Breast epithelium (tissue), 4 donors: ENCODE data around the gene MROH7. TPM values are rescaled to one million over a fixed set of nuclear protein-coding genes. Genes with fewer than 3 reads are reported as not detected.

ENCODE experiments used
- DNase-seq, 2 donors: peaks; one replicate each; pipeline ENCODE4 v3.0.0-alpha.2; 2019; ENCODE audit warnings: low spot score in 2 of 2
- H3K27ac ChIP-seq, 2 donors: fragments of 200-600 bp; sonication (generic) in 1 of 2; one replicate each; pipeline ENCODE4 v1.5.1; 2016 to 2019; ENCODE audit warnings: mild to moderate bottlenecking in 1 of 2
- H3K27me3 ChIP-seq, 2 donors: fragments of 200-600 bp; sonication (generic) in 1 of 2; one replicate each; pipeline versions ENCODE4 v1.5.1 to v1.6.0; 2017 to 2019; ENCODE audit warnings: control low read depth in 1 of 2, mild to moderate bottlenecking in 1 of 2
- H3K36me3 ChIP-seq: fragments of 200-600 bp; one replicate; pipeline ENCODE4 v1.5.1; 2019
- H3K4me1 ChIP-seq, 2 donors: fragments of 200-600 bp; sonication (generic); one replicate each; pipeline ENCODE4 v1.5.1; 2016 to 2019; ENCODE audit warnings: control low read depth in 1 of 2
- H3K4me3 ChIP-seq, 3 donors: fragments of 200-600 bp; sonication (generic); 1 replicate in 2 of 3; 2 replicates in 1 of 3; pipeline ENCODE4 v1.5.1; 2016 to 2019; ENCODE audit warnings: mild to moderate bottlenecking in 3 of 3, moderate library complexity in 2 of 3
- H3K9me3 ChIP-seq, 2 donors: fragments of 200-600 bp; sonication (generic) in 1 of 2; one replicate each; pipeline ENCODE4 v1.5.1; 2016 to 2019; ENCODE audit warnings: control low read depth in 1 of 2
- POLR2A ChIP-seq: fragments of 450-650 bp; IDR thresholded peaks from one replicate; pipeline ENCODE4 v1.6.1; 2016; ENCODE audit warnings: antibody characterized with exemption, mild to moderate bottlenecking, moderate library complexity
- POLR2AphosphoS5 ChIP-seq, 3 donors: sonication (generic); formaldehyde crosslinking; IDR thresholded peaks; one replicate each; pipeline ENCODE4 v1.6.1; 2017; ENCODE audit warnings: antibody characterized with exemption in 3 of 3
- intact Hi-C: fragments of 100-400 bp; cut with DNase I; formaldehyde crosslinking; loops from one replicate; pipeline ENCODE4 v1.15.1; 2023; ENCODE audit warnings: low total_unique reads
- total RNA-seq, 3 donors: library from RNA; depleted of rRNA; stranded (reverse); fragments of >200 nt; gene quantifications; one replicate each; pipeline ENCODE4 v1.1.0, GENCODE V29; 2016
- TF ChIP-seq, protein P1 (sequence below), 3 donors: fragments of 450-650 bp; IDR thresholded peaks; one replicate each; pipeline ENCODE4 v1.5.1; 2016 to 2017; ENCODE audit warnings: antibody characterized with exemption in 3 of 3, mild to moderate bottlenecking in 3 of 3, moderate library complexity in 3 of 3

The MROH7 gene
- total RNA-seq, 3 donors from 2014 or later: 0.66 to 5.3 (median 0.80) TPM

DNA sequence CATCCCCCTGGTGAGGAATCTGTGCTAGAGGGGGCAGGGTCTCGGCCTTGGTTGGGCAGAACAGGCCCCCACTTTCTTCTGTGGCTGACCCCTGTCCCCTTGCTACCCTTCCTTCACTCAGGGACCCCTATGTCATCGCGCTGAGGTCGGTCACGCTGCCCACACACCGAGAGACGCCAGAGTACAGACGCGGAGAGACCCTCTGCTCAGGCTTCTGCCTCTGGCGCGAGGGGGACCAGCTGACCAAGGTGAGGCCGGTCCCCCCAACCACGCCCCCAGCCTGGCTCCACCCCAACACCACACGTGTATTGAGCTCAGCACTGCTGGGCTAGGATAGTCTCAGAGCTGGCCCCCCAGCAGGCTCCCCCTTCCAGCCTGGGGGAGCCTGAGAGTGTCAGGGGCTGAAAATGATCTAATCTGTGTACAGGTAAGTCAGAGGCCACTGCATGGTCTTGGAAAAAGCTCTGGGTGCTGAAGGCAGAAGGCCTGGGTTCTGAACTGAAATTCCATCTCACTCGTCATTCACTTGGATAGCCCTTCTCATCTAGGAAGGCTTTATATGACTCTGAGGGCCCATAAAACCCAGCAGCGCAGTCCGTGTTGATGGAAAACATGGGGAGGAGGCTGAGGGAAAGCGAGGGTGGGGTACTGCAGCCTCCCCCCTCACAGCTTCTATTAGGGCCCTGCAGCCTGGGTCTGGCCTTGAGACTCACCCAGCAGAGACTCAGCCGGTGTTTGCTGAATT is 33.6 kb upstream of the MROH7 start:
- no peak for DNase-seq
- no peak overlapping the region for H3K27ac ChIP-seq
- H3K9me3 ChIP-seq: no peaks in the 10 kb centered on the region
- no peaks in the 10 kb centered on the region for H3K27me3 ChIP-seq
- no peaks in the 10 kb centered on the region for H3K36me3 ChIP-seq
- no peaks in the 10 kb centered on the region for H3K4me1 ChIP-seq
- intact Hi-C loops: no loop called here
- no peak for TF ChIP-seq POLR2A
- H3K4me3 ChIP-seq: no peak overlapping the region

DNA sequence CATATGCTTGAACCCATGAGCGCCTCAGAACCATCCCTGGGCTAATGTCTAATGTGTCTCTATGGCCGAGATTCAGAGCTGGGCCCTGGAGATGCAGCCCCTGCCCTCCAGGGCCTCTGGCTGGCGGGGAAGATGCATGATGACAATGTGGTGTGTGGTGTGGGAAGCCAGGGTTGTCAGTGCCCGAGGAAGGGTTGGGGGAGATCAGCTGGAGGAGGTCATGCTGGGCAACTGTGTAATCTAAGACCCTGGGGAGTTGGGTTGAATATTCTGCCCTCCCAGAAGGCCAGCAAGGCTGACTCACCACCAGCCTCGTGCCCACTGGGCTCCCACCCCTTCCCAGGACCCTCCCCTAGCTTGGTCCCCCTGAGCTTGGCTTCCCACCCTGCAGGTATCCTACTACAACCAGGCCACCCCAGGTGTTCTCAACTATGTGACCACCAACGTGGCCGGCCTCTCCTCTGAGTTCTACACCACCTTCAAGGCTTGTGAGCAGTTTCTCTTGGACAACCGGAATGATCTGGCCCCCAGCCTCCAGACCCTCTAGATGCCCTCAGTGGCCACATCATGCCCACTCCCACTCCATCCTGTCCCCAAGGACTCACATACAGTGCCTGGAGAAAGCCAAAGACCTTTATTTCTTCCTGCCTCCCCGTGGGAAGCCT is 32.9 kb upstream of the MROH7 start:
- H3K9me3 ChIP-seq: no peaks in the 10 kb centered on the region
- no peaks in the 10 kb centered on the region for H3K4me1 ChIP-seq
- no peak for DNase-seq
- intact Hi-C loops: no loop called here
- H3K36me3 ChIP-seq: no peaks in the 10 kb centered on the region
- H3K27me3 ChIP-seq: no peaks in the 10 kb centered on the region
- no peak overlapping the region for H3K4me3 ChIP-seq
- TF ChIP-seq, protein P1, sequence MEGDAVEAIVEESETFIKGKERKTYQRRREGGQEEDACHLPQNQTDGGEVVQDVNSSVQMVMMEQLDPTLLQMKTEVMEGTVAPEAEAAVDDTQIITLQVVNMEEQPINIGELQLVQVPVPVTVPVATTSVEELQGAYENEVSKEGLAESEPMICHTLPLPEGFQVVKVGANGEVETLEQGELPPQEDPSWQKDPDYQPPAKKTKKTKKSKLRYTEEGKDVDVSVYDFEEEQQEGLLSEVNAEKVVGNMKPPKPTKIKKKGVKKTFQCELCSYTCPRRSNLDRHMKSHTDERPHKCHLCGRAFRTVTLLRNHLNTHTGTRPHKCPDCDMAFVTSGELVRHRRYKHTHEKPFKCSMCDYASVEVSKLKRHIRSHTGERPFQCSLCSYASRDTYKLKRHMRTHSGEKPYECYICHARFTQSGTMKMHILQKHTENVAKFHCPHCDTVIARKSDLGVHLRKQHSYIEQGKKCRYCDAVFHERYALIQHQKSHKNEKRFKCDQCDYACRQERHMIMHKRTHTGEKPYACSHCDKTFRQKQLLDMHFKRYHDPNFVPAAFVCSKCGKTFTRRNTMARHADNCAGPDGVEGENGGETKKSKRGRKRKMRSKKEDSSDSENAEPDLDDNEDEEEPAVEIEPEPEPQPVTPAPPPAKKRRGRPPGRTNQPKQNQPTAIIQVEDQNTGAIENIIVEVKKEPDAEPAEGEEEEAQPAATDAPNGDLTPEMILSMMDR (IDR thresholded peaks at IDR 0.05): no peak
- no peak for TF ChIP-seq POLR2A
- TF ChIP-seq POLR2AphosphoS5 (IDR thresholded peaks at IDR 0.05): no peak
- no peak overlapping the region for H3K27ac ChIP-seq

DNA sequence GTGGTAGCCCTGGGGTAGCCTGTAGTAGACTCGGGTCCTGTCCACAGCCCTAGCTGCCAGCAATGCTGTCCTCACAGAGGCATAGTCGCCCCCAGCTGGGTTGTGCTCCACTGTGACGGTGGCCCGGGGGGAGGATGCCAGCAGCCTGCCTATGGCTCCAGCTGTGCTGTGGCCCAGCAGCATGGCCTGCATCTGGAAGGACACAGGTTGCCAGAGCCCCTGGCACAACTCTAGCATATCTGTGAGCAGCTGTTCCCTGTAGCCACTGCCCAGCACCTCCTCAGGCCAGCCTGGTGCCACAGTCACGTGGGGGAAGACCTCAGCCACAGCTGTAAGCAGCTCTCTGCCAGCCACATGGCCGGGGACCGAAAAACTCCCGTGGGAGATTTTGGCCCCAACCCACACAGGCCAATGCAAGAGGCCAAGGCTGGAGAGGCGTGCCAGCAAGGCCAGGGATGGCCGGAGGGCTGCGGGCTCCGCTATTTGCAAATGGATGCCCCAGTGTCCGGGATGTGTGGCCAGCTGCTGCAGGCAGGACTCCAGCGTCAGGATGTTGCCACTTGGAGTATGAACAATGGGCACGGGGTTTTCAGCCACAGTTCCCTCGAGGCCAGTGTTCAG is 32.2 kb upstream of the MROH7 start:
- intact Hi-C loops: no loop called here
- Histone ChIP-seq H3K4me1 (no peaks in the 10 kb centered on the region), H3K27me3 (no peaks in the 10 kb centered on the region), H3K4me3 (no peak overlapping the region), H3K36me3 (no peaks in the 10 kb centered on the region), H3K27ac (no peak overlapping the region), H3K9me3 (no peaks in the 10 kb centered on the region)
- TF ChIP-seq POLR2AphosphoS5 (IDR thresholded peaks at IDR 0.05) (no peak), POLR2A (no peak)
- TF ChIP-seq, protein P1 (IDR thresholded peaks at IDR 0.05): no peak
- no peak for DNase-seq

DNA sequence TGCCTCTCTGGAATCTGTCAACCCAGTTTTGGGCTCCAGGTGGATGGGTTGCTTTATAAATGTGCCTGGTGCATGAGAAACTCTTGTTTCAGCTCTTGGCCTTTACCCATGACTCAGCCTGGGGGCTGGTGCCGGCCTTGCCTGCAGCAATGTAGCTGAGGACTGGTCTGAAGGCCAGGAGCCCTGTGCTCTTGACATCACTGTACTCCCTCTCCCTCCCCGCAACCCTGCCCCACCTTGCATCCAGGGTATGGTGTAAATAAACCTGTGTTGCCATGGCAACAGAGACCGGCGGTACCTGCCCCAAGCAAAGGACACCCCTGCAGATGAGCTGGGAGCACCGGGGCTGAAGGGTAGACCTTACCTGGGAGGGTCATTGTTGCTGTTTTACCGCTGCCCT is 31.5 kb upstream of the MROH7 start:
- no peak for TF ChIP-seq POLR2A
- no peak for TF ChIP-seq POLR2AphosphoS5 (IDR thresholded peaks at IDR 0.05)
- TF ChIP-seq, protein P1 (IDR thresholded peaks at IDR 0.05): no peak
- Histone ChIP-seq H3K4me1 (no peaks in the 10 kb centered on the region), H3K4me3 (no peak overlapping the region), H3K36me3 (no peaks in the 10 kb centered on the region), H3K9me3 (no peaks in the 10 kb centered on the region), H3K27me3 (no peaks in the 10 kb centered on the region), H3K27ac (no peak overlapping the region)
- no peak for DNase-seq
- intact Hi-C loops: no loop called here

DNA sequence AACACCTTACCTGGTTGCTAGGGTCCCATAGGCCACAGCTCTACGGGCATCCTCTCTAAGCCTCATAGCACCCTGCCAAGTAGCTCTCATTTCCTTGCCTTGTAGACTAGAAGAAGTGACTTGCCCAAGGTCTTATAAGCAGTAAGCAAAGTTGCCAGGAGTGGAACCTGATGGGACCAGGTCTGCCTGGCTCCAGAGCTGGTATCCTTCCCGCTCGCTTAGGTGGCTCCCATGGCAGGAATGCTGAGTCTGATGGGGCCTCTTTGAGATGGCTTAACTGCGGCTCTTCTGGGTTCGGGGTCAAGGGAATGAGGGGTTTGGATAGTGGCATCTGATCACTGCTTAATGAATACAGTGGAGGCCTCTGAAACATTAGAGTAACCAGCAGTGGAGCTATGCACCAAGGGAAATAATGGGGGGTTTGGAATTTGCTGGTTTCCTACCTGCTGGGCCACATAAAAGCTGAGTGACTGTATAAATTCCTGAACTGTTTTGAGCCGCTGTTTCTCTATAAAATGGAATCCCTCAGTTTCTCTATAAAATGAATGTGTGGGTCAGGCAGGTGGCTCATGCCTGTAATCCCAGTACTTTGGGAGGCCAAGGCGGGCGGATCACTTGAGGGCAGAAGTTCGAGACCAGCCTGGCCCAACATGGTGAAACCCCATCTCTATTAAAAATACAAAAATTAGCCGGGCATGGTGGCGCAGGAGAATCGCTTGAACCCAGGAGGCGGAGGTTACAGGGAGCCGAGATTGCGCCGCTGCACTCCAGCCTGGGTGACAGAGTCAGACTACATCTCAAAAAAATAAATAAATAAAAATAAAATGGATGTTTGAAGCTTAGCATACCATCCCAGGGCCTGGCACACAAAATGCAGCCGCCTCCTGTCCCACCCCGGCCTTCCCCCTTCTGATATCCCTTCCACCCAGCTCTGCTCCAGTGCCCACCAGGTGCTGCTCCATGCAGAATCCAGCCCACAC is 30.7 kb upstream of the MROH7 start:
- no peak overlapping the region for H3K27ac ChIP-seq
- no peaks in the 10 kb centered on the region for H3K27me3 ChIP-seq
- H3K4me1 ChIP-seq: no peaks in the 10 kb centered on the region
- TF ChIP-seq POLR2AphosphoS5 (IDR thresholded peaks at IDR 0.05): no peak
- no peaks in the 10 kb centered on the region for H3K9me3 ChIP-seq
- no peaks in the 10 kb centered on the region for H3K36me3 ChIP-seq
- no peak overlapping the region for H3K4me3 ChIP-seq
- no peak for DNase-seq
- intact Hi-C loops: no loop called here
